Activated CD4-positive, alpha-beta T cell treated with anti-CD3 and anti-CD28 coated beads, Interleukin-2, amount 10 ng/mL, durations not matched to agents 24 days and 14 days (primary cell): Measurements from ENCODE around the gene ALK. TPM values are rescaled to one million over a fixed set of nuclear protein-coding genes. Genes with fewer than 3 reads are reported as not detected.

Experiments
- DNase-seq: peaks from one replicate; pipeline ENCODE4 v3.0.0; 2022
- H3K27ac Mint-ChIP-seq: one replicate; pipeline ENCODE4 v1.8.0; 2022; ENCODE audit warnings: mild to moderate bottlenecking, mixed read lengths
- H3K27me3 Mint-ChIP-seq: one replicate; pipeline ENCODE4 v1.8.0; 2022; ENCODE audit warnings: mixed read lengths
- H3K36me3 Mint-ChIP-seq: one replicate; pipeline ENCODE4 v1.8.0; 2022; ENCODE audit warnings: low read depth, mild to moderate bottlenecking, mixed read lengths
- H3K4me1 Mint-ChIP-seq: one replicate; pipeline ENCODE4 v1.8.0; 2021; ENCODE audit warnings: mixed read lengths
- H3K4me3 Mint-ChIP-seq: one replicate; pipeline ENCODE4 v1.8.0; 2022; ENCODE audit warnings: mild to moderate bottlenecking, moderate library complexity, mixed read lengths
- H3K9me3 Mint-ChIP-seq: one replicate; pipeline ENCODE4 v1.8.0; 2021; ENCODE audit warnings: mixed read lengths
- intact Hi-C: fragments of 100-400 bp; cut with micrococcal nuclease; formaldehyde crosslinking; loops from one replicate; pipeline ENCODE4 v1.15.1; 2023
- total RNA-seq: library from RNA; stranded (reverse); gene quantifications from 2 replicates; pipeline ENCODE4 v1.2.3, GENCODE V29; 2022

Gene ALK
- total RNA-seq, 1 donor from 2014 or later, result not detected

DNA sequence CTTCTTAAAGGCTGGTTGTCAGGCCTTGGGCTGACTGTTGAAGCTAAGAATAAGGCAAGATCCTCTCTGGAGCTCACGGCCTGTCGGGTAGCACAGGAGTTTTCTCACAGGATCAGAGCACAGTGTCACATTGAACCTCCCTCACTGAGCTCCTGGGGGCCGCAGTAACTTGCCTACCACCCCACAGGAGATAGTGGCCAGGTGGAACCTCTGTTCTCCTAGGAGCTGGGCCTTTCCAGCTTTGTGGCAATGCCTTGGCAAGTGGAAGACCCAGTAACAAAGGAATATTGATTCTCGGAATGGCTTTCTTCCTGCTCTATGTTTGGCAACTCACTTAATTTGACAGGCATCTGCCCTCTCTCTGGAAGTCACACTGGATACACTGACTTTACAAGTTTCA, 1.2 kb upstream of the ALK start:
- Mint-ChIP-seq H3K27ac (no peak overlapping the region), H3K4me1 (no peaks in the 10 kb centered on the region), H3K4me3 (no peak overlapping the region), H3K36me3 (no peaks in the 10 kb centered on the region), H3K9me3 (no peaks in the 10 kb centered on the region), H3K27me3 (peaks cover 41% of the 10 kb centered on the region)
- intact Hi-C loops, result loop anchor here (1.0 to 10.0 kb wide), 2 partner anchors 150 to 628 kb away; no protein-coding TSS in a partner anchor
- no peak for DNase-seq

DNA sequence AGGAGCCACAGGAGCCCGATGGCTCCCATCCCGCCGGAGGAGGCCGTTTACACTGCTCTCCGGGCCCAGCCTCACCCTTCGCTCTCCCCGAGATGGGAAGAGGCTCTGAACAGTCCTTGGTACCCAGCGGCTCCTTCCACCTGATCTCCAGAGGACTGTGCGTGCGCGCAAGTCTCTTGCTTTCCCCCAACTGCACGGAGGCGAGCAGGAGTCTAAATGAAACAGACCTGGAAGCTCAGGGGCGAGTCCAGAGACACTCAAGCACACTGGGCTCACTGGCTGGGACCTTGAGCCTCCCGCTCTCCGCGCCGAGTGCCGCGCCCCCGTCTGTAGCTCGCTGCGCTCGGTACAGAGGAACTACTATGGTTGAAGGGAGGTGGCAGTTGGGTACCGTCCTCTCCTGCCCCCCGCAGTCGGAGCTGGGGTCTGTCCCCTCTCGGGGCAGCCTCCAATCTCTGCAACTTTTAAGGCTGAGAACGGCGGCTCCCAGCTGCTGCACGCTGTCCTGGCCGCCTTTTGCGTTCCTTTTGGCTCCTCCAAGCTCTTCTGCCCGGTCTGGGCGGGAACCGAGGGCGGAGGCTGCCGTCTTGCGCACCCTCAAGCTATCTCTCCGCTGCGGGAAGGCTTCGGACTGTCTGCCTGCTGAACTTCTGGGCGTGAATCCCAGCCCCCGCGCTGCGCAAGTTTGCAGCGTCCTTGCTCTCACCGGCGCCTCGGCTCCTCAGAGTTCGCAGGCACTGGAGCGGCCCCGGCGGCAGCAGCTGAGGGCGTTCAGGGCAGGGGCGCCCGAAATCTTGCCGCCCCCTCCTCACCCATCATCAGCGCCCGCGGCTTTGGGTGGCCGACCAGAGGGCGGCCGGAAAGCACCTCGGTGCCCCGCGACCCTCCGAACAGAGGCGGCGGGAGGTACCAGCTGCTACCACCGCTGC, 491 bp downstream of the ALK start:
- peaks cover 41% of the 10 kb centered on the region for H3K27me3 Mint-ChIP-seq
- no peaks in the 10 kb centered on the region for H3K36me3 Mint-ChIP-seq
- H3K4me1 Mint-ChIP-seq, result no peaks in the 10 kb centered on the region
- no peak overlapping the region for H3K4me3 Mint-ChIP-seq
- H3K9me3 Mint-ChIP-seq, result no peaks in the 10 kb centered on the region
- intact Hi-C loops, result loop anchor here (10.0 kb wide), 1 partner anchor 626 kb away; no protein-coding TSS in a partner anchor
- no peak overlapping the region for H3K27ac Mint-ChIP-seq
- DNase-seq, result no peak

DNA sequence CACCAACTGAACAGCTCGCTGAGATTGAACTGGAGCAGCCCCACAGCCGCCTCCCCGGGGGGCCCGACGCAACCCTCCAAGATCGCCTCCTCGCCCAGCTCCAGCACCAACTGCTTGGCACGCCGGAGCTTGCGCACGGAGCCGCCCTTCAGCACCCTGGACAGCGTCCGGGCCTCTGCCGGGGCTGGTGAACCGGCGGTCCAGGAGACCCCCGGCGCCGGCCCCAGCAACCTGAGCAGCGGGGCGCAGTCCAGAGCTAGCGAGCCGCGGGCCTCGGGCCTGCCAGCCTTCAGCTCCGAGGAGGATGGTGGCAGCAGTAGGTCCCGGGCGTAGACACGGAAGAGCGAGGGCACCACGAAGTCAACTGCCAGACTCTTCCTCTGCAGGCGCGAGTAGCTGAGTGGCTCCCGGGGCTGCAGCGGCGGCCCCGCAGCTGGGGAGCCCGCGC, 1.2 kb downstream of the ALK start:
- H3K9me3 Mint-ChIP-seq, result no peaks in the 10 kb centered on the region

DNA sequence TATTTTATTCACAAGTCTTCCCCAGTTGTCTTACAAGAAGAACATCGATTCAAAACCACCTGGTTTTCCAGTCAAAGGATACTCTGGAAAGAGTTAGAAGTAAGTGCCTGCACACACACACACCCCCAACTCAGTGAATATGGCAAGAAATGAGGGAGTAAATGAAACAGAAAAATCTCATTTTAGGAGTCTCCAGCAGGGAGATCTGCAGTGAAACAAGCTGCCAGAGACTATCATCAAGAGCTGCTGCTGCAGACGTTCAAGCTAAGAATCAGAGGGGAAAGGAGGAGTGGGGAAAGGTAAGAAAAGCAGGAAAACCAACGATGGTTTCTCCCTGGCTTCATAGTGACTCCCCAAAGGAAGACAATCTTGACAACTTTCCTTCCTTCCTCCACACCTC, 2.4 kb downstream of the ALK start:
- intact Hi-C loops, result no loop called here
- DNase-seq, result no peak
- Mint-ChIP-seq H3K4me1 (no peaks in the 10 kb centered on the region), H3K36me3 (no peaks in the 10 kb centered on the region), H3K27me3 (peaks cover 38% of the 10 kb centered on the region), H3K4me3 (no peak overlapping the region), H3K9me3 (no peaks in the 10 kb centered on the region), H3K27ac (no peak overlapping the region)

More for the DNA sequence above, 1.2 kb downstream of the ALK start:
- peaks cover 41% of the 10 kb centered on the region for H3K27me3 Mint-ChIP-seq
- H3K4me1 Mint-ChIP-seq, result no peaks in the 10 kb centered on the region
- peak; percentile 89 for DNase-seq
- no peaks in the 10 kb centered on the region for H3K36me3 Mint-ChIP-seq
- no peak overlapping the region for H3K27ac Mint-ChIP-seq
- intact Hi-C loops, result loop anchor here (10.0 kb wide), 1 partner anchor 625 kb away; no protein-coding TSS in a partner anchor
- H3K4me3 Mint-ChIP-seq, result no peak overlapping the region

DNA sequence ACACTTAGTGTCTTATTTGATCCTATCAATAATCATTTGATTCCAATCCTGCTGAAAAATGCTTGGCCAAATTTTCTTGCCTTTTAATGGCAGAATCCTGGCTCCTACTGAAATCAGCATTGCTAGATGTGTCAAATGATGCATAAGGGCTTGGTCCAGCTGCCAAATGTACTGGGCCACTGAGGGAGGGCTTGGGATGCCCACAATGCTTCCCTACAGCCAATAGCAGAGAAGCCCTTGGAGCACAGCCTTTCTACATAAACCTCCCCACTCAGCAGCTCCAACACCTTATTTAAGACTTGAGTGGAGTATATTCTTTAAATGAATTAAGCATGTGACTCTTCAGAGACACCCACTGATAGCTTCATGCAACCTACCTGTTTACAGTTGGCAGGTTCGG, 3.6 kb downstream of the ALK start:
- Mint-ChIP-seq H3K27ac (no peak overlapping the region), H3K4me1 (no peaks in the 10 kb centered on the region), H3K27me3 (peaks cover 34% of the 10 kb centered on the region), H3K4me3 (no peak overlapping the region), H3K9me3 (no peaks in the 10 kb centered on the region), H3K36me3 (no peaks in the 10 kb centered on the region)
- DNase-seq, result no peak
- intact Hi-C loops, result no loop called here

DNA sequence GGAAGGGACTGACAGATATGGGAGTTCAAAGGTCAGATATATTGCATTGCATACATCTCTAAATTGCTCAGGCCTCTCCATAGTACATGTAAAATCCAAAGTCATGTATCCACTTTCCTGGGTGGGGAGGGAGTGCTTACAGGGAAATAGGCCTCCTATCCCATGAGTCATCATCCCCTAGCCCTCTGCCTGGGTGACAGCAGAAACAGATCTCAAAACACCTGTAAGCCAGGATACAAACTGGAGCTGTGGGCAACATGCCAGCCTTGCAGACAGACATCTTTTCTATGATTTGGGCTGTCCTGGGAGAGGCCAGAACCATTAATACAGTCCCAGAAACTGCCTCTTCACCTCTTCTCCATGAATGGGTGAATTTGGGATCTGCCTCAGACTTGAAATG, 4.8 kb downstream of the ALK start:
- Mint-ChIP-seq H3K4me1 (no peaks in the 10 kb centered on the region), H3K27ac (no peak overlapping the region), H3K9me3 (no peaks in the 10 kb centered on the region), H3K4me3 (no peak overlapping the region), H3K27me3 (peaks cover 23% of the 10 kb centered on the region), H3K36me3 (no peaks in the 10 kb centered on the region)
- intact Hi-C loops, result no loop called here
- no peak for DNase-seq

DNA sequence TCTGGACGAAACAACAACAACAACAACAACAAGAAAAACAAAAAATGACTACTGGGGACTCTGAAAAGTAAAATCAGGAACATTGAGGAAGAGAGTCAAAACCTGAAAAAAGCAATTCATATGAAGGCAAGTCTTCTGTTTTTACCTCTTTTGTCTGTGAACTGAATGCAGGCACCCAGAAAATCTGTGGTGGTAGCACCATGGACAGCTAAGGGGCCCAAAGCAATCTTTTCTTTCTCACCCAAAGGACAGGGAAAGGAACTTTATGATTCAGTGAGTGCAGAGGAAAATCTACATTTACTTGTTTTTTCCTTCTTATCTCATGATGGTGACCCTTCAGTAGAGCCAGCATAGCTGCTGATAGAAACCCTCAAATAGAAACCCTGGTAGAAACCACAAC, 10.4 kb downstream of the ALK start:
- H3K36me3 Mint-ChIP-seq, result no peaks in the 10 kb centered on the region
- intact Hi-C loops, result no loop called here
- no peak for DNase-seq
- H3K27me3 Mint-ChIP-seq, result peaks cover 2% of the 10 kb centered on the region
- H3K9me3 Mint-ChIP-seq, result no peaks in the 10 kb centered on the region
- H3K4me1 Mint-ChIP-seq, result no peaks in the 10 kb centered on the region
- H3K27ac Mint-ChIP-seq, result no peak overlapping the region
- no peak overlapping the region for H3K4me3 Mint-ChIP-seq

DNA sequence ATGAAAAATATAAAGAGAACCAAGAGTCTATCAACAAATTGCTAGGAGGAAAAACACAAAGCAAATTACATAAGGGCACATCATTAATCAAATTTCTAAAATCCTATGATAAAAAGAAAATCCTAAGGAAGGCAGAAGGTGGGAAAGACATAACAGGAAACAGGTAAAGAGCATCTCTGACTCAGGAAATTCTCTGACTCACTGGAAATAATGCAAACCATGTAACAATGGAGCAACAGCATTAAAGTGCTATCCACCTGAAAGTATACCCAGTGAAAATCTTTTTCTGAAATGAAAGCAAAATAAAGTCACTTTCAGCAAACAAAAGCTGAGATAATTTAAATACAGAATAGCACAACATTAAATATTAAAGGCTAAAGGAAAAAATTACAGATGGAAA, 10.9 kb downstream of the ALK start:
- H3K9me3 Mint-ChIP-seq, result no peaks in the 10 kb centered on the region
- H3K4me1 Mint-ChIP-seq, result no peaks in the 10 kb centered on the region
- no peaks in the 10 kb centered on the region for H3K36me3 Mint-ChIP-seq
- intact Hi-C loops, result no loop called here
- no peak overlapping the region for H3K27ac Mint-ChIP-seq
- H3K4me3 Mint-ChIP-seq, result no peak overlapping the region
- no peak for DNase-seq
- peaks cover 2% of the 10 kb centered on the region for H3K27me3 Mint-ChIP-seq

DNA sequence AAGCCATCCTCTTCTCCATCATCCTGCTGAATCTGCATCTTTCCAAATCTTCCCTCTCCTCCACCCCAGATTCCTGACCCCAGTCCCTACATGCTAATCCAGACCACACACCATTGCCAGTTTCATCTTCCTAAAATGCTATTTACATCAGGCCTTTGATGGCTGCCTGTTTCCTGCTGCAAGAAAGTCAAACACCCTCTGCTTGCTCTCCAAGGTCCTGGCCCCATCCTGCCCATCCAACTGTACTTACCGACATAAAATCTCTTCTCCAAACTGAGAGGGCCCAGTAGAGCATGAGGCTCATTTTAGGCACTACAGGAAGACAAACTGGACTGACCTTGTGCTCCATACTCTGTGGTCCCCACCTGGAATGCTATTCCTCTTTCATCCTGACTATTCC, 19.0 kb downstream of the ALK start:
- no peaks in the 10 kb centered on the region for H3K36me3 Mint-ChIP-seq
- intact Hi-C loops, result no loop called here
- H3K4me1 Mint-ChIP-seq, result no peaks in the 10 kb centered on the region
- no peak overlapping the region for H3K4me3 Mint-ChIP-seq
- H3K27me3 Mint-ChIP-seq, result peaks cover 20% of the 10 kb centered on the region
- no peaks in the 10 kb centered on the region for H3K9me3 Mint-ChIP-seq
- H3K27ac Mint-ChIP-seq, result no peak overlapping the region
- no peak for DNase-seq

DNA sequence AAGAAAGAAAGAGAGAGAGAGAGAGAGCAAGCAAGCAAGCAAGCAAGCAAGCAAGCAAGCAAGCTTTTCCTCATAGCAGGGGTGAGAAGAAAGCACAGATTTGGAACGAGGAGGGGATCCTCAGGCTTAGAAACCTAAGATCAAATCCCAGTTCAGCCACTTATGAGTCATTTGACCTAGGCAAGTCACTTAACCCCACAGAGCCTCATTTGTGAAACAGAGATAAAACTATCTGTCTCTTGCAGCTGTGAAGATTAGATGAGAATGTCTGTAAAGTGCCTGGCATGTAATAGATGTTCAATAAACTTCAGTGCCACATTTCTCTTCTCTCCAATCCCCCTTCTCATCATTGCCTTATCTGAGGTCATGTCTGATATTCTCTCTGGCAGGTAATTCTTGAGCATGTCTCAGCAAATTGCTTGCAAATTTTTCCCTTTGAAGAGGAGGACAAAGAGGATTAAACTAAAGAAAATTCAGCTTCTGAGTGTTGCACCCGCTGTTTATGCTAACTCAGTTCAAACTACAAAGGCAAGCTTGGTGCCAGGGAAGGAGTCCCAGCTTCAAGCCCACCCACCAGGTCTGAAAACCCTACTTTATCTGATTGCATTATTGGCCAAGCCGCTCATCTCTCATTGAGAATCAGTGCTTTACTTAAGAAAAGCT, 20.3 kb downstream of the ALK start:
- Mint-ChIP-seq H3K36me3 (no peaks in the 10 kb centered on the region), H3K27ac (no peak overlapping the region), H3K9me3 (no peaks in the 10 kb centered on the region), H3K4me1 (no peaks in the 10 kb centered on the region), H3K4me3 (no peak overlapping the region), H3K27me3 (peaks cover 20% of the 10 kb centered on the region)
- intact Hi-C loops, result no loop called here
- DNase-seq, result no peak

DNA sequence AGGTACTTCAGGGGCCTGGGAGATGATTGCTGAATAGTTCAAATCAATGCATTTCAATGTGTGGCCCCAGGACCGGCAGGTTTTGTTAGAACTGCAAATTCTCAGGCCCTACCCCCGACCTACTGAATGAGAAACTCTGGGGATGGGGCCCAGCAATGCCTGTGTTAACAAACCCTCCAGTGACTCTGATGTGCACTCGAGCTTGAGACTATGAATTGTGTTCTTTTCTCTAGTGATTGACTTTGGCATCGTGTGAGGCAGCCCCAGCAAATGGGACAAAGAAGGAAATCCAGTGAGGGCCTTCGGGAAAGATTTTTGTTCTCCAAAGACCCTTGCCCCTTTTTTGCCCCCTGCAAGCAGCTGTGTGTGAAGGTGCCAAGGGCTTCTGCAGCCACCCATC, 22.4 kb downstream of the ALK start:
- Mint-ChIP-seq H3K36me3 (no peaks in the 10 kb centered on the region), H3K27ac (no peak overlapping the region)
- intact Hi-C loops, result no loop called here

DNA sequence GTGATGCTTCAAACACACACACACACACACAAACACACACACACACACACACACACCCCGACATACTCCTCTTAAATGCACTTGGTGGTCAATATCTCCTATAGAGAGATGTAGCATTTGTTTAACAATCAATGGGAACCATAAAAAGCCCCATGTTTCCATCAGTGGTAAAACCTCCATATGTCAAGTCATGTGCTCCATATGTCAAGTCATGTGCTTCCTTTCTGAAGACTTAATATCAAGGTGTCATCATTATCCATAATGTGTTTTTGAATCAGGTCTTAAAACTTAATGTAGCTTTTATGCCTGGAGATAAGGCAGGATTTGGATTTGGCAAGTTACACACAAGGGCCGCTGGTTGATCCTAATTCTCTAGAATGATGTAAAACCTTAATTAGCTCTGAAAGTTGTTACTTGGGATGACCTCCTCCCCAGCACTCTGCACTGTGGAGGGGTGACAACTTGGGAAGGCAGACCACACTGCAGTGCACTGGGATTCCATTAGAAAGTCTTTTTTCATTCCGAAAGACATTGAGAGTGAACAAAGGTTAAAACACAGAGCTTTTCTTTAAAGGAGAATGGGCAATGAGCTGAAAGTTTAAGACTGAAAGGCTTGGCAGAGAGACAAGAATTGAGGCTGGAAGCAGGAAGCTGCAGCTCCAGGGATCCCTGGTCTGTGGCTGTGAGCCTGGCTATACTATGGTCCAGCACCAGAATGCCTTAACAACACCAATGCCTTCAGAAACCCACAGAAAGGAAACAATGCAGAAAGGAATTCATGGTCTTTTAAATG, 26.4 kb downstream of the ALK start:
- Mint-ChIP-seq H3K9me3 (no peaks in the 10 kb centered on the region), H3K4me3 (no peak overlapping the region), H3K27ac (no peak overlapping the region), H3K4me1 (no peaks in the 10 kb centered on the region), H3K27me3 (peaks cover 6% of the 10 kb centered on the region), H3K36me3 (no peaks in the 10 kb centered on the region)
- intact Hi-C loops, result no loop called here
- DNase-seq, result no peak

More for the DNA sequence above, 22.4 kb downstream of the ALK start:
- H3K9me3 Mint-ChIP-seq, result no peaks in the 10 kb centered on the region
- H3K4me1 Mint-ChIP-seq, result no peaks in the 10 kb centered on the region
- H3K4me3 Mint-ChIP-seq, result no peak overlapping the region
- peaks cover 12% of the 10 kb centered on the region for H3K27me3 Mint-ChIP-seq
- DNase-seq, result no peak

DNA sequence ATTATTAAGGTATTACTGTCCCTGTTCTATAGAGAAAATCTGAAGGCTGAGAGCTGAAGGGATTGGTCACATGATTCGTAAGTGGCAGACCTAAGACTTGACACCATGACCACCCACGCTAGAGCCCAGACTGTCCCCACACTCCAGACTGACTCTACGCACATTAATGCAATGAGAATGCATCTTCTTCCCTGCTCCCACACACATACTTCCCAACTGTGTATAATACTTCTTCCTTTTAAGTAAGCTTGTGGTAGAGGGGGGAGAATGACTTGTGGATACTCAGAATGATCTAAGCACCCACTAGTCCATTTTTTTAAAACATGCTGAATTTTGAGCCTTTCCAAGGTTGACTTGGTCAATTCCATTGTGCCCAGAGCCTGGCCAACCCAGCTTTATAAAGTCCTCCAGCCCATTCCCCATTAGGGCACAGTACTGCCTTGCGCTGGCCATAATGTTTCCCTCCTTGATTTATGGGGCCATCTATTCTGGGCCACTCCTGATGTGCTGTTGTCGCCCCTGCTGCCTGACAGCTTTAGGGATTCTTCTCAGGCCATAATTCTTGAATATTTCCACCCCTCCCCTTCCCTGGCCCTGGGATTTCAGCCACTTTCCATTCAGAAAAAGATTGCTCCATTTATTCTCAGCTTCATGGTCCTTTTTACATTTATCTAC, 28.7 kb downstream of the ALK start:
- no peaks in the 10 kb centered on the region for H3K4me1 Mint-ChIP-seq

More for the DNA sequence above, 28.7 kb downstream of the ALK start:
- no peak for DNase-seq
- Mint-ChIP-seq H3K4me3 (no peak overlapping the region), H3K27me3 (peaks cover 4% of the 10 kb centered on the region), H3K9me3 (no peaks in the 10 kb centered on the region), H3K27ac (no peak overlapping the region), H3K36me3 (no peaks in the 10 kb centered on the region)
- intact Hi-C loops, result no loop called here
